Measurements from ENCODE around the gene PPP2R2C.

Gene PPP2R2C

GRCh38 chr4:6461301-6462165 lies 10.9 kb downstream of the PPP2R2C start:
- DNase-seq (ENCODE audit: low read depth) = no peak
- no peak overlapping the region for H3K4me3 ChIP-seq (ENCODE audit: low read depth, low read length)
- TF ChIP-seq POLR2A (IDR thresholded peaks at IDR 0.05; ENCODE audit: extremely low read depth, insufficient read length) = no peak
- no peak for TF ChIP-seq MYC (IDR thresholded peaks at IDR 0.05; ENCODE audit: low read depth, low read length)
- no peak for TF ChIP-seq MAX (IDR thresholded peaks at IDR 0.05; ENCODE audit: low read depth, low read length)
- TF ChIP-seq, protein P1, sequence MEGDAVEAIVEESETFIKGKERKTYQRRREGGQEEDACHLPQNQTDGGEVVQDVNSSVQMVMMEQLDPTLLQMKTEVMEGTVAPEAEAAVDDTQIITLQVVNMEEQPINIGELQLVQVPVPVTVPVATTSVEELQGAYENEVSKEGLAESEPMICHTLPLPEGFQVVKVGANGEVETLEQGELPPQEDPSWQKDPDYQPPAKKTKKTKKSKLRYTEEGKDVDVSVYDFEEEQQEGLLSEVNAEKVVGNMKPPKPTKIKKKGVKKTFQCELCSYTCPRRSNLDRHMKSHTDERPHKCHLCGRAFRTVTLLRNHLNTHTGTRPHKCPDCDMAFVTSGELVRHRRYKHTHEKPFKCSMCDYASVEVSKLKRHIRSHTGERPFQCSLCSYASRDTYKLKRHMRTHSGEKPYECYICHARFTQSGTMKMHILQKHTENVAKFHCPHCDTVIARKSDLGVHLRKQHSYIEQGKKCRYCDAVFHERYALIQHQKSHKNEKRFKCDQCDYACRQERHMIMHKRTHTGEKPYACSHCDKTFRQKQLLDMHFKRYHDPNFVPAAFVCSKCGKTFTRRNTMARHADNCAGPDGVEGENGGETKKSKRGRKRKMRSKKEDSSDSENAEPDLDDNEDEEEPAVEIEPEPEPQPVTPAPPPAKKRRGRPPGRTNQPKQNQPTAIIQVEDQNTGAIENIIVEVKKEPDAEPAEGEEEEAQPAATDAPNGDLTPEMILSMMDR (IDR thresholded peaks at IDR 0.05; ENCODE audit: low read depth, low read length) = no peak

DNA sequence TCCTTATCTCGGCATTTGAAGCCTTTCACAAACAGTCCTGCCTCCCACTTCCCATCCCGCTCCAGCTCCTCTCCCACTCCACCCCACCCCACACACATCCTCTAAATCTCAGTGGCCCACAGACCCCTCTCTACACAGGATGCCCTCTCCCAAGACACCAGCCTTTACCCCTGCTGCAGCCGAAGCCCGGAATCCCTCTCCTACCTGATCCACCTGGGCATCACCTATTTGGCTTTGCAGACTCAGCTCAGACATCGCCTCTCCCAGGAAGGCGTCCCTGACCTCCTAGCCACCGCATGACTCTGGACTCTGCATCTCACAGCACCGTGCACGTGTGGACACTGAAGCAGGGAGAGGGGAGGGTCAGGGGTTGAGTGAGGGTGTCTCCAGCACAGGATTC lies 11.5 kb downstream of the PPP2R2C start:
- TF ChIP-seq POLR2A (IDR thresholded peaks at IDR 0.05; ENCODE audit: extremely low read depth, insufficient read length) (no peak), MAX (IDR thresholded peaks at IDR 0.05; ENCODE audit: low read depth, low read length) (no peak), MYC (IDR thresholded peaks at IDR 0.05; ENCODE audit: low read depth, low read length) (no peak)
- TF ChIP-seq, protein P1 (IDR thresholded peaks at IDR 0.05; ENCODE audit: low read depth, low read length) = no peak
- H3K4me3 ChIP-seq (ENCODE audit: low read depth, low read length) = no peak overlapping the region
- DNase-seq (ENCODE audit: low read depth) = no peak

DNA sequence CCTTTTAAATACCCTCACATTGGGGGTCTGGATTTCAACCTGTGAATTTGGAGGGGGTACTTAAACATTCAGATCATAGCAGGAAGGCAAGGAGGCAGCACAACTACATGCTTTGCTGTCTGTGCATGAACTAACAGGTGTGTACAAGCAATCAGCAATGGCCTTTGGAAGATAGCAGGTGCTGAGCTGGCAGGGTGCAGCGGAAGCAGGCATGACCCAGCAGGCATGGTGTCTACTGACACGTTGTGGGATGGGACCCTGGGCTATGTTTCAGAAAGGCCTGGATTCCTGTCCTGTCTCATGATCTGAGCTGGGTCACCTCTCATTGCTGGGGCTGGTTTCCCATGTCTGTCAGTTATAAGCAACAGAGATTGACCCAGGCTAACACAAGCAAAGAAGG lies 13.9 kb downstream of the PPP2R2C start:
- TF ChIP-seq POLR2A (IDR thresholded peaks at IDR 0.05; ENCODE audit: extremely low read depth, insufficient read length) (no peak), MAX (IDR thresholded peaks at IDR 0.05; ENCODE audit: low read depth, low read length) (no peak), MYC (IDR thresholded peaks at IDR 0.05; ENCODE audit: low read depth, low read length) (no peak)
- TF ChIP-seq, protein P1 (IDR thresholded peaks at IDR 0.05; ENCODE audit: low read depth, low read length) = no peak
- DNase-seq (ENCODE audit: low read depth) = no peak
- no peak overlapping the region for H3K4me3 ChIP-seq (ENCODE audit: low read depth, low read length)

- no peak for DNase-seq (ENCODE audit: low read depth)
- TF ChIP-seq MAX (IDR thresholded peaks at IDR 0.05; ENCODE audit: low read depth, low read length) = no peak
- no peak for TF ChIP-seq POLR2A (IDR thresholded peaks at IDR 0.05; ENCODE audit: extremely low read depth, insufficient read length)
- TF ChIP-seq, protein P1 (IDR thresholded peaks at IDR 0.05; ENCODE audit: low read depth, low read length) = no peak
- no peak for TF ChIP-seq MYC (IDR thresholded peaks at IDR 0.05; ENCODE audit: low read depth, low read length)
- H3K4me3 ChIP-seq (ENCODE audit: low read depth, low read length) = no peak overlapping the region
Measured at GRCh38 chr4:6456450-6456849, 16.0 kb downstream of the PPP2R2C start.

DNA sequence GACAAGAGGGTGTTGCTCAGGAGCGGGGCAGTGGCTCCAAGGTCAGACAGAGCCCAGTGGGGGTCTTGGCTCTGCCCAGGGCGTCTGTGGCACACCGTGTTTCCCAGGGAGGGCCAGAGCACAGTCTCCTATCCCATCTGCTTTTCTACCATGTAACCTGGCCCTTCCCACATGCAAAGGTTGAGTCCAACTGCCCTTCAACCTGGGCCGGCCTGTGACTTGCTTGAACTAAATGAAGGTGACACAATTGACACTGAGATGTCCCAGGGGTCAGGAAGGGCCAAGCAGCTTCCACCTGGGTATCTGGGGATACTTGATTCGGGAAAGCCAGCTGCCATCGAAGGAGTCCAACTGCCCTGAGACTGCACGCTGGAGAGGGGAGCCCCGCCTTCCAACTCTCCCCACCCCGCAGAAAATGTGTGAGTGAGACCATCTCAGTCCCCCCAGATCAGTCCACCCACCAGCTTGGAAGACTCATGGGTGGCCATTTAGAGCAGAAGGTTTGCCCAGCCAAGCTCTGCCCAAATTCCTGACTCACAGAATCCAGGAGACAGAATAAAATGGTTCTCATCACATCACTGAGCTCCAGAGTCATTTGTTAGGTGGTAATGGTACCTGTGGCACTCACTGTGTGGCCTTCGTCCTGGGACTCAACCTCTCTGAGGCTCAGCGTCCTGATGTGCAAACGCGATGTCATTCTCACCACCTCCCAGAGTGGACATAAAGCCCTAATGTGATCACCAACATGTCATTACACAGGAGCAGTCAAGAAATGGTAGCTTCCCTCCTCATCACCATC lies 18.1 kb downstream of the PPP2R2C start:
- no peak overlapping the region for H3K4me3 ChIP-seq (ENCODE audit: low read depth, low read length)
- no peak for TF ChIP-seq POLR2A (IDR thresholded peaks at IDR 0.05; ENCODE audit: extremely low read depth, insufficient read length)
- no peak for TF ChIP-seq MYC (IDR thresholded peaks at IDR 0.05; ENCODE audit: low read depth, low read length)
- TF ChIP-seq, protein P1 (IDR thresholded peaks at IDR 0.05; ENCODE audit: low read depth, low read length) = no peak
- TF ChIP-seq MAX (IDR thresholded peaks at IDR 0.05; ENCODE audit: low read depth, low read length) = no peak
- DNase-seq (ENCODE audit: low read depth) = no peak

All from NB4 (cell line).